ENCODE data around the gene ESR1. TPM values are rescaled to one million over a fixed set of nuclear protein-coding genes. Genes with fewer than 3 reads are reported as not detected.

ESR1 gene
- total and polyA plus RNA-seq, 4 donors, result 0.05 to 16.1 (median 6.3) TPM

GRCh38 chr6:152164957-152165356, 357.5 kb downstream of the ESR1 start:
- no peak for TF ChIP-seq SP1 (IDR thresholded peaks at IDR 0.05)
- TF ChIP-seq HNF4A (conservative IDR thresholded peaks at IDR 0.05), result no peak
- no peak for TF ChIP-seq ZBTB33 (IDR thresholded peaks at IDR 0.05)
- no peak for TF ChIP-seq MAX (IDR thresholded peaks at IDR 0.05)
- TF ChIP-seq GABPA (IDR thresholded peaks at IDR 0.05 in 1 of 2, conservative IDR thresholded peaks at IDR 0.05 in 1 of 2), result no peak
- TF ChIP-seq ATF3 (IDR thresholded peaks at IDR 0.05), result no peak
- no peak for TF ChIP-seq EGR1 (IDR thresholded peaks at IDR 0.05; ENCODE audit: low read depth in 2 of 2)
- TF ChIP-seq RXRA (IDR thresholded peaks at IDR 0.05), result no peak
- TF ChIP-seq CTCF (IDR thresholded peaks at IDR 0.05; ENCODE audit: low read depth, low read length, missing input control), result no peak
- TF ChIP-seq NR2F2 (IDR thresholded peaks at IDR 0.05), result no peak
- no peak for TF ChIP-seq FOXA1 (IDR thresholded peaks at IDR 0.05)
- no peak for TF ChIP-seq REST (IDR thresholded peaks at IDR 0.05)
- no peak for TF ChIP-seq FOXA2 (IDR thresholded peaks at IDR 0.05)
- H3K36me3 ChIP-seq (ENCODE audit: control insufficient read depth in 4 of 4, insufficient read depth in 3 of 4, low read depth in 1 of 4, low read length in 3 of 4), result peaks cover 1 to 37% (median 23%) of the 10 kb centered on the region in 4 donors
- H3K27me3 ChIP-seq (ENCODE audit: control insufficient read depth in 4 of 4, insufficient read depth in 4 of 4, low read length in 3 of 4), result no peaks in the 10 kb centered on the region
- WGBS, result 96% methylated on average over 5 of the region's 5 CpGs
- no peak for DNase-seq (ENCODE audit: low spot score)
- no peak overlapping the region for H3K4me3 ChIP-seq (ENCODE audit: low read depth in 1 of 3, low read length in 3 of 3)
- no peaks in the 10 kb centered on the region for H3K9me3 ChIP-seq (ENCODE audit: control insufficient read depth in 4 of 4, low read length in 3 of 4)
- H3K4me1 ChIP-seq (ENCODE audit: control insufficient read depth in 4 of 4, insufficient read depth in 4 of 4, low read length in 3 of 4), result no peaks in the 10 kb centered on the region
- no peak overlapping the region for H3K27ac ChIP-seq (ENCODE audit: low read depth in 1 of 2, low read length in 2 of 2)
- H3K9ac ChIP-seq (ENCODE audit: low read depth in 1 of 2, low read length in 2 of 2), result no peak overlapping the region

- H3K27me3 ChIP-seq (ENCODE audit: control insufficient read depth in 4 of 4, insufficient read depth in 4 of 4, low read length in 3 of 4), result no peaks in the 10 kb centered on the region
- H3K27ac ChIP-seq (ENCODE audit: low read depth in 1 of 2, low read length in 2 of 2), result no peak overlapping the region
- DNase-seq (ENCODE audit: low spot score), result no peak
- H3K4me1 ChIP-seq (ENCODE audit: control insufficient read depth in 4 of 4, insufficient read depth in 4 of 4, low read length in 3 of 4), result no peaks in the 10 kb centered on the region
- no peak overlapping the region for H3K9ac ChIP-seq (ENCODE audit: low read depth in 1 of 2, low read length in 2 of 2)
- no peaks in the 10 kb centered on the region for H3K9me3 ChIP-seq (ENCODE audit: control insufficient read depth in 4 of 4, low read length in 3 of 4)
- peaks cover 1 to 39% (median 25%) of the 10 kb centered on the region in 4 donors for H3K36me3 ChIP-seq (ENCODE audit: control insufficient read depth in 4 of 4, insufficient read depth in 3 of 4, low read depth in 1 of 4, low read length in 3 of 4)
- 86% methylated on average over 4 of the region's 4 CpGs for WGBS
- H3K4me3 ChIP-seq (ENCODE audit: low read depth in 1 of 3, low read length in 3 of 3), result no peak overlapping the region
- TF ChIP-seq HNF4A (conservative IDR thresholded peaks at IDR 0.05), result no peak
- no peak for TF ChIP-seq EGR1 (IDR thresholded peaks at IDR 0.05; ENCODE audit: low read depth in 2 of 2)
- TF ChIP-seq NR2F2 (IDR thresholded peaks at IDR 0.05), result no peak
- TF ChIP-seq FOXA2 (IDR thresholded peaks at IDR 0.05), result no peak
- TF ChIP-seq MAX (IDR thresholded peaks at IDR 0.05), result no peak
- no peak for TF ChIP-seq TAF1 (conservative IDR thresholded peaks at IDR 0.05)
- no peak for TF ChIP-seq FOXA1 (IDR thresholded peaks at IDR 0.05)
- no peak for TF ChIP-seq CTCF (IDR thresholded peaks at IDR 0.05; ENCODE audit: low read depth, low read length, missing input control)
- TF ChIP-seq ATF3 (IDR thresholded peaks at IDR 0.05), result no peak
- no peak for TF ChIP-seq HNF4G (IDR thresholded peaks at IDR 0.05)
- no peak for TF ChIP-seq RAD21 (IDR thresholded peaks at IDR 0.05)
- no peak for TF ChIP-seq ZBTB33 (IDR thresholded peaks at IDR 0.05)
- TF ChIP-seq YY1 (IDR thresholded peaks at IDR 0.05), result no peak
- no peak for TF ChIP-seq JUND (IDR thresholded peaks at IDR 0.05)
- TF ChIP-seq SP1 (IDR thresholded peaks at IDR 0.05), result no peak
Measured at GRCh38 chr6:152166497-152166896, 359.0 kb downstream of the ESR1 start.
